Skeletal muscle cell (primary cell): ENCODE data around the gene KCTD21.
"Not testable (repeated sequence)": the region's sequence is repeated elsewhere in the genome, so short reads cannot be mapped to it uniquely, and the experiment has no call there.

ENCODE experiments used
- DNase-seq: peaks from one replicate; pipeline ENCODE4 v3.0.0-alpha.2; 2010; ENCODE audit warnings: low read depth
- H3K4me3 ChIP-seq: 2 replicates; pipeline ENCODE4 v1.5.1; 2011; ENCODE audit warnings: low read depth, mild to moderate bottlenecking, control low read depth, low read length, moderate library complexity

Gene KCTD21, protein sequence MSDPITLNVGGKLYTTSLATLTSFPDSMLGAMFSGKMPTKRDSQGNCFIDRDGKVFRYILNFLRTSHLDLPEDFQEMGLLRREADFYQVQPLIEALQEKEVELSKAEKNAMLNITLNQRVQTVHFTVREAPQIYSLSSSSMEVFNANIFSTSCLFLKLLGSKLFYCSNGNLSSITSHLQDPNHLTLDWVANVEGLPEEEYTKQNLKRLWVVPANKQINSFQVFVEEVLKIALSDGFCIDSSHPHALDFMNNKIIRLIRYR

DNA sequence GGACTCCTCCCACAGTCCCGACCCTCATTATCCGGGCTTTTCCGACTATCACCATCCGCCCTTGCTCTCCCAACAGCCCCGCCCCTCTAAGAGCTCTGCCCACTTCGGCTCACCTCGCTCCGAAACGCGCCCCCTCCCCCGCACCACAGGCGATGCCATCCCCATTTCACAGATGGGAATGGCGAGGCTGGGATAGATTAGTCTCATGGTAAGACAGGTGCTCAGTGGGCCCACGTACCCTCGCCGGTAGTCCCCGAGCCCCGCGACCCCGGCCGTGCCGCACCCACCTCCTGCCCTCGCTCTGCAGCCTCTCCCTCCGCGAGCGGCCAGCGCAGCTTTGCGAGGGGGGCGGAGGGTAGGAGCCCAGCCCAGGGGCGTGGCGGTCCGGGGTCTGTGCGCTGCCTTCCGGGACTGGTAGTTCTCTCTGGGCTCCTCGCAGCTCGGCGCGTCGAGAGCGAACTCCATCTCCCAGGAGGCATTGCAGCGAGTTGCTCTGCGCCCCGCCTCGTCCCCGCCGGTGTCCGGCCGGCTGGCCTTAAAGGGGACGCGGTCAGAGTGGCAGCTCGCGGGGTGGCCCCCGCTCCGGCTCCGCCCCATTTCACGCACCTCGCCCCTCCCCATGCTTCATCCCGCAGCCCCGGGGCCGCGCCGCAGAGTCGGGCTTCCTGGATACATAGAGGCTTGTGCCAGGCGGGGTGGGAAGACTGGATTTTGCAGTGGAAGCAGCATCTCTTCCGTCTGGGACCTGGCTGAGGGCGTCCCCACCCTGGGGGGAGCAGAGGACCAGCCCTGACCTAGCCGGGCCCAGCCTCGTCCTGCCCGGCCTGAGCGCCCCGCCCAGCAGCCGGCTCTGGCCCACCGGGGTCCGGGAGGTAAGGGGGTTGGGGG is at the start of gene KCTD21, which contains the start of gene USP35:
TSS of gene KCTD21 (minus strand) at position 341 of the 888 bp plus-strand sequence. CDS start 14,072 bp downstream, outside the sequence.
TSS of gene USP35 (plus strand) at position 634 of the 888 bp plus-strand sequence. CDS start 7,327 bp downstream, outside the sequence.
- peak; percentile 92 for DNase-seq
- peak within 1 kb of the TSS; percentile 86 for H3K4me3 ChIP-seq

DNA sequence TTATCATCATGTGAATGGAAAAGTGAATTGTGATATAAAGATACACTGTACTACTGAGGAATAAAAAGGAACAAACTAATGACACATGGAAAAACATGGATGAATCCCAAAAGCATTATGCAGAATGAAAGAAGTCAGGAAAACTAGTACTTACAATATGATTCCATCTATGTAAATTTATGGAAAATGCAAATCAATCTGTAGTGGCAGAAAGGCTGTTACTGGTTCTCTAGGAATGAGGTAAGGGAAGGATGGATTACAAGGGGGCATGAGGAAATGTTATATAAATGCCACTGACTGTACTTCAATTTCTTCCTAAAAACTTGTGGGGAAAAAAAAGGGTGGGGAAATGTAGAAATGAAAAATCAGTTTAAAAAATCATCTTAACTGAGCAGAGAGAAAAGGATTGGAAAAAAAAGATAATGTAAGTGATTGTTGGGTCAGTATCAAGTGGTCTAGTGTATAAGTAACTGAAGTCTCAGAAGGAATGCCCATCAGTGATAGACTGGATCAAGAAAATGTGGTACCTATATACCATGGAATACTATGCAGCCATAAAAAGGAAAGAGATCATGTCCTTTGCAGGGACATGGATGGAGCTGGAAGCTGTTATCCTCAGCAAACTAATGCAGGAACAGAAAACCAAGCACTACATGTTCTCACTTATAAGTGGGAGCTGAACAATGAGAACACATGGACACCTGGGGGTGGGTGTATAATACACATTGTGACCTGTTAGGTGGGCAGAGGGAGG is 49.0 kb upstream of the KCTD21 start:
- DNase-seq, result no peak
- no peak overlapping the region for H3K4me3 ChIP-seq

DNA sequence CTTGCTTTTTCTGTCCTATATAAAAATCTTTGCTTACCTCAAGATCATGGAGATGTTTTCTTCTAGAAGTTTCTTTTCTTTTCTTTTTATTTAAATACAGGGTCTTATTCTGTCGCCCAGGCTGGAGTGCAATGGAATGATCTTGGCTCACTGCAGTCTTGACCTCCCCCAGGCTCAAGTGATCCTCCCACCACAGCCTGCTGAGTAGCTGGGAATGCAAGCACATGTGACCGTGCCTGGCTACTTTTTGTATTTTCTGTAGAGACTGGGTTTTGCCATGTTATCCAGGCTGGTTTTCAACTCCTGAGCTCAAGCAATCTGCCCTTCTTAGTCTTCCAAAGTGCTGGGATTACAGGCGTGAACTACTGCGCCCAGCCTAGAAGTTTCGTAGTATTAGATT is 45.6 kb upstream of the KCTD21 start:
- no peak for DNase-seq
- H3K4me3 ChIP-seq, result no peak overlapping the region

DNA sequence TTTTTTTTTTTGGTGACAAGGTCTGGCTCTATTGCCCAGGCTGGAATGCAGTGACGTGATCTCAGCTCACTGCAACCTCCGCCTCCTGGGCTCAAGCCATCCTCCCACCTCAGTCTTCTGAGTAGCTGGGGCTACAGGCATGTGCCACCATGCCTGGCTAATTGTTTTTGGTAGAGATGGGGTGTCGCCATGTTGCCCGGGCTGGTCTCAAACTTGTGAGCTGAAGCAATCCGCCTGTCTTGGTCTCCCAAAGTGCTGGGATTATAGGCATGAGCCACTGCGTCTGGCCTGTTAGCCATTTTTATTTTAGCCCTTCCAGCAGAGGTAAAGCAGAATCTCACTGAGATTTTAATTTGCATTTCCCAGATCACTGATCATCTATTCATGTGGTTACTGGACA is 44.6 kb upstream of the KCTD21 start:
- not testable (repeated sequence) for H3K4me3 ChIP-seq, DNase-seq

DNA sequence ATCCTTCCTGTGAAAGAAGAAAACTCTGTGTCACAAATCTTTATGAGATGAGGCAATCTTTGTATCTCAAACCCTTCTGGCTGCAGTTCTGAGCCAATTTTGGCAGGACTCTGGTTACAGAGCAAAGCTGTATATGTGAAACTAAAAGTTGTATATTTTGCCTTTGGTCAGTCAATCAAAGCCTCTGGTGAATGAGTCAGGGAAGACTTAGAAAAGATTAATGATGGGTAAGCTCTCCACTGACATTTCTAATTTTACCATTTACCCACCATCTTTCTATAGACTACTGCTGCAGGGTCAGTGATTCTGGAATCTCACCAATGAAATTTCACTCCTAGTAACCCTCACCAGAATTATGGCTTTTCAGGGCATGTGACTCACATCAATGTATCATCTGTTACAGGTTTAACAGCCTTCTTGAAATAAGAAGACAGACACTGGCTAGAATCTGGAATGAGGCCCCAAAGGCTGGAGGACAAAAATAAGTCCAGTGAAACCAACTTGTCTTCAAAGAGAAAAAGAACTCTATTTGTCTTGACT is 43.6 kb upstream of the KCTD21 start:
- peak; percentile 72 for DNase-seq
- H3K4me3 ChIP-seq, result no peak overlapping the region

DNA sequence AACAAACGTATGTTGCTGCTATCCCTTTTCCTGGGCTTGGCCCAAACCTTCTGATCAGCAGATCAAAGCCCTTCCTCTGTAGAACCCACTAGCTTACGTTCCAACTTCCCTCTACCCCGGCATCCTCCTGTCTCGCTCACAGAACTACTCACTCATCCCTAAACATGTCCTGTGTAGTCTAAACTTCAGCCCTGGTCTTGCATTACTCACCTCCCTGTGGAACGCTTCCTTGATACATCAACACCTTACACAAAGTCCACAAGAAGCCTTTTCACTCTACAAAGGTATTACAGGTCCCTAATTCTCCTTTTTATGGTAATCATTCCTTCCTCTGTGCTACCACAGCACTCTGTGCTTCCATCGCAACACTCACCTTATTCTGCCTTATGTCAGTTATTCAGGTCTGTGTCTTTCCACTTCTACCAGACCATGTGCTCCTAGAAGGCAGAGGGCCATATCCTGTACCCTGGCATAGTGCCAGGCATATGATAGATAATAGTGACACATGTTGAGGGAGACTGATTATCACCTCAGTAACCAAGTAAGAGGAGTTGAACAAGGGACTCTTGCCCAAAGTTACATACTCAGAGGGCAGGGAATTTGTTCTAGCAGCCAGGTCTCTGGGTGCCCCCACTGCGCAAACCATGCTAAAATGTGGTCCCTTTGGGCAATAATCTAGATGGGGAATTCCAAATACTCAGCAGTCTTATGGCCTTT is 41.9 kb upstream of the KCTD21 start:
- DNase-seq, result no peak
- no peak overlapping the region for H3K4me3 ChIP-seq

DNA sequence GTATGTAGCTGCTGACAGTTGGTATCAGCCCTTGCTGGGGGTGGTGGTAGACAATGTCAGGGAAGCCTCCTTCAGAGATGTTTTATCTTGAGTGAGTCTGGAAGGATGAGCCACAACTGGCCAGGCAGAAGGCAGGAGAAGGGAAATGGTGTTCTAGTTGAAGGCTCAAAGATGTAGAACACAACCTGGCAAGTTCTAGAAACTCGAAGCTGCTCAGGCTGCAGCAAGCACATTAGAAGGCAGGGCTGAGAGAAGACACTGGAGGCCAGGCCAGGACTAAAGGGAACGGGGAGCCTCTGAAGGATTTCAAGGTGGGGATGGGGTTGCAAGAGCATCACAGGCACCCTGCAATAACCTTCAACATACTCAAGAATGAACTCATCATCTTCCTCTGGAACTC is 40.7 kb upstream of the KCTD21 start:
- H3K4me3 ChIP-seq, result no peak overlapping the region
- no peak for DNase-seq

DNA sequence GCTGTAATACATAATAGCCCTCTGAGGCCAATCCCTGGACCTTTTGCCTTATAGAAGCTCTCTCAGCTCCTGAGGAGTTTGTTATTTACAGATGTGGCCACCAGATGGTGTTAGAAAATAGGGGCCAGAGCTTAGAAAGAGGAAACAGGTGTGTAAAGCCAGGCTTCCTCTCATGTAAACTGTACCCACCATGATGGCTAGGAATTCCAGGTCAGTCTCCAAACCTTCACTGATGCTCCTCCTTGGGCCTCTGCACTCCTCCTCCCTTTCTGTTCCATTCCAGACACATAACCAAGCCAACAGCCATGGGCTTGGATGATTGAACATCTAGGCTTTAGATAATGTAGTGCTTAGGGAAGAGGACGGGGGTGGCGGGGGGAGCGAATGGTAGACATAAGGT is 40.0 kb upstream of the KCTD21 start:
- H3K4me3 ChIP-seq, result no peak overlapping the region
- no peak for DNase-seq

DNA sequence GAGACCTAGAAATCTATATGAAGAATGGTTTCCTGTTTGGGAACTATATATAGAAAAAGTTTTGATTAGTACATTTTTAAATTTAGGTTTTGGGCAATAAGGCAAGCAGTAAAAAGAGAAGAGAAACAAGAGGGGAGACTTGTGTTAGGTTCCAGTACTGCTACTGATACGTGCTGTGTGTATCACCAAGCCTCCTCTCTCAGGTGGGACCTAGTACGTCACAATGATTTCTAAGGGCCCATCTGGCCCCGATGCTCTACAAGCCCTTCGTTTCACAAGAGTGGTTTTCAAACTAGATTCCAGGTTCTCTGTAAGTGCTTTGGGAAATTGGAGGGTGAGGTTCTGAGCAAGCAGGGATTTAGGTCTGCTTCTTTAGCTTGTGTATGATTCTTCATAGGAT is 39.5 kb upstream of the KCTD21 start:
- no peak overlapping the region for H3K4me3 ChIP-seq
- no peak for DNase-seq

DNA sequence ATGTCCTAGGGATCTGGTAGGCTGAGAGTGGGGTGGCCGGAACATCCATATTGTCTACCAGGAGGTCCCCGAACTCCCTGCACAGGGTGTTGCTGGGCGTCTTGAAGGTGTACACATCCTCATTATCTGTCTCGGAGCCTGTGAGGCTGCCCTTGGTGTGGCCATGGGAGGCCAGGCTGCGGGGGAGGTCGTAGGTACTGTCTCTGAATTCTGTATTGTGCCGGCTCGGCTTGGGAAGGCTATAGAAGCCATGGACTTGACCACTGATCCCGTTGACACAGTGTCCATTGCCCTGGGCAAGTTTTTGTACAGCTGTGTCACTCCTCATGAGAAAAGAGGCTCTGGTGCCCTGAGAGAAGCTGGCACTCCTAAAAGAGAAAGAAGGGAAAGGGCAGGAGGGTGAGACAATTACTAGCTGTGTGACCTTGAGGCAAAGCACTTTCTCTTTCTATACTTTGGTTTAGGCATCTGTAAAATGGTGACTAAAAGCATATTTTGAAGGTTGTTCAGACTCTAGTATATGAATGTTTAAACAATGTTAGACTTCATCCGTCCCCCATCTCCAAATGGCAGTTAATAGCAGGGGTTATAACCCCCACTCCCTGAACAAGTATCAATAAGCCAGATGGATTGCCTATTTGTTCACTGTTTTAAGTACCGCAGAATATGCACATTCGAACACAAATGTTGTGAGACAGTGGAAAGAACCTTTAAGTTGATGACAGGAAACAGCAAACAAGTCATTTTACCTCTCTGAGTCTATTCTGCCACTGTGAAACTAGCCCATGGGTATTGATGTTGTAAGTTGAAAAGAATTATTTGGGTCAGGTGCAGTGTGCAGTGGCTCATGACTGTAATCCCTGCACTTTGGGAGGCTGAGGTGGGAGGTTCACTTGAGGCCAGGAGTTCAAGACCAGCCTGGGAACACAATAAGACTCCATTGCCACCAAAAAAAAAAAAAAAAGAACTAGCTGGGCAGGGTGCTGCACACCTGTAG is 38.6 kb upstream of the KCTD21 start:
- no peak for DNase-seq
- no peak overlapping the region for H3K4me3 ChIP-seq

DNA sequence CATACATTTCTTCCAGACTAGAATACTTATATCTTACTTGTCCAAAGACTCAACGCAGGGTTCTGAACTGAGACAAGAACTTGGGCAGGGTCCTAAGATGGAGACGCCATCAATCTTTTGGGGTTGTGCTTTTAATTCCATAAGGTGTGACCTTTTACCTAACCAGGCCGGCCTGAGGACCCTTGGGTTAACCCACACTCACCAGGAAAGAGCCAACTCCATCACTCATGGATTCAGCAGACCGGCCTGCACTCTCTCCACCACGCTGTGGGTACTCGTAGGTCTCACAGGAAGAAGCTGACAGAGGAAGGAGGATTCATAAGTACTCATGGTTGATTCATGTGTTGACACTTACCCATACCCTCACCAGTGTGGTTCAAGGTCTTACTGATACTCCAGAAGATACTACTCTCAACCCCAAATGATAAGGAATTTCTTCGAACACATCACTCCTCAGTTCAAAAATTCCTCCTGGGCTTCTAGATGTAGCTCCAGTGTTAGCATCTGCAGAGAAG is 36.5 kb upstream of the KCTD21 start:
- no peak overlapping the region for H3K4me3 ChIP-seq
- DNase-seq, result no peak

DNA sequence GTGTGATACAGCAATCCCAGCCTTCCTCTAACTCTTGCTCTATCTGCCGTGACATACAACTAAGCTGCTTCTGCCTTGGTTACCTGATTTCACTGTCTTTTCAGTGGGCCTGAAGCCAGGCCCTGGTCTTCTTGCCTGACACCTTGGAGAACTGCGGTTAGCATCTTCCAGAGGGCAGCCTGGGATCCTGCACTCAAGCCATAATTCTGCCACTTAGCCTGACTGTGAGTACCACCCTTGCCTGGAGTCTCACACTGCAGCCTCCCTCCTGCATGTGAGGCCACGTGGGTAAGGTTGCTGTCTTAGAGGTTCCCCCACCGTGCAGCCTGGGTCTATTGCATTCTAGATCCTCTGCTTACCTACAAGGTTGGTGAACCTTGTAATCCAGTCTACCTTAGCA is 36.1 kb upstream of the KCTD21 start:
- no peak overlapping the region for H3K4me3 ChIP-seq
- no peak for DNase-seq

DNA sequence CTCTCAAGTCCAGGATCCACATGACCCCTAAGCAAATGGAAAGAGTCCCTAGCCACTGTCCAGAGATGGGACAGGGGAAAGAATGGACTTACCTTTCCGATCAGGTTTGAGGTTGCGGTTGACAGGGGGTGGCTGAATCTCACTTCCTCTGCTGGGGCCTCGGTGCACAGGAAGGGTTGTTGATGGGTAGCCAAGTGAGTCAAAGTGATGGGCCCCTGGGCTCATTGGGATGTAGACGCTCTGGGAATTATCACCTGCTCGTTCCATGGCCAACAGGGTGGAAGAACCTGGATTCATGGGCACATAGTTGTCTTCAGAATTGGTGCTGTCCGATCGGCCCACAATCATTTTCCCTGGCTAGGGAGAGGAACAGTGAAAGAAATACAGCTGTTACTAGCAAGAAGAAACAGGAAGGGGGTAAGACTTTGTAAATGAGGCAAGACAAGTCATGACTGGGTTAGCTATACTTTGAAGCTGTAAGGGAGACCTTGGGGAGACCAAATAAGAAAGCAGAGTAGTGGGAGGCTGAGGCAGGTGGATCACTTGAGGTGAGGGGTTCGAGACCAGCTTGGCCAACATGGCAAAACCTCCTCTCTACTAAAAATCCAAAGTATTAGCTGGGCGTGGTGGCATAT is 35.0 kb upstream of the KCTD21 start:
- no peak for DNase-seq
- no peak overlapping the region for H3K4me3 ChIP-seq

DNA sequence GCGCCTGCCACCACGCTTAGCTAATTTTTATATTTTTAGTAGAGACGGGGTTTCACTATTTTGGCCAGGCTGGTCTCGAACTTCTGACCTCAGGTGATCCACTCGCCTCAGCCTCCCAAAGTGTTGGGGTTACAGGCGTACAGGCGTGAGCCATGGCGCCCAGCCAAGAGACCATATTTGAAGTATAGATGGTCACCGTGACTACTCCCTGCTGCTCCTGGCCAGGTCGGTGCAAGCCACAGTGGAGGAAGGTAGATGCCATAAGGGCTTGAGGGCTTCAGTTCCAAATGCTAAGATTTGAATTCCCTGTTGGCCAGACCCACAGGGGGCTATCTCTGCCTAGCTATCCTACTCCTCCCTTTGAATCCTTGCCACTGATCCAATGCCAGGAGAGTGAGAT is 34.3 kb upstream of the KCTD21 start:
- not testable (repeated sequence) for H3K4me3 ChIP-seq, DNase-seq

DNA sequence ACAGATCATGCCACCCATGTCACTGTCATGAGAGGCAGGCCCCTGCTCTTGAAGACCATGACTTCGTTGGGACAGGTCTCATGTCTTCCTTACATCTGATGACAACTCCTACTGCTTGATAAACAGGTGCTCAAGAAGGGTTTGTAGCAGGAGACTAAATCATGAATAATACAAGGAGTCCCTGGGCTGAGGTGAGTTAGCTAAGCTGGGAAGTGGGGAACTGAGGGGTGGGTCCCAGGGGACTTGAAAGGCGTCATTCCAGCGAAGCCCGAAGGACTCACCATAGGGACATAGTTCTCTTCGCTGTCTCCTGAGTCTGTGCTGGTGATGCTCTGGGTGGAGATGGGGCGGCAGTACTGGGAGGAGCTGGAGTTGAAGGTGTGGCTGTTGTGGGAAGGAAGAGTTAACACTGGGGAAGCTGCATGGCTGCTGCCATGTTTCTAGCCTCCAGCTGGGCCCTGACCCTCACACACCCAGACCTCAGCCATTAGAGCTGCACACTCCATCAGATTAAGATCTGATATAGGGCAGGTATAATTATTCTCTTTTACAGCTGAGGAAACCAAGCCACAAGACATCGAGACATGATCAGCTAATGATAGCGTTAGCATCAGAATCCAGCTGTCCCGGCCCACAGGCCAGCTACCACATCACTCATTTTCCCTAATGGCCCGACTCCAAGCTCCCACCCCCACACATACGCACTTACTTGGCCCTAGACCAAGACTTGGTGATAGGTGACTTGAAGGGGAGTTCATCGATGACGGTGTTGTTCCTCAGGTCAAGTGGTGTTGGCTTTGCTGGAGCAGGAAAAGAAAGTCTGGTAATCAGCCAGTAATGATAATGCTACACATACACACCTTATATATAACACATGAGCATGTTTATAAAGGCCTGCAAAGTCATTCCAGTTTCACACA is 33.2 kb upstream of the KCTD21 start:
- no peak overlapping the region for H3K4me3 ChIP-seq
- no peak for DNase-seq
